ENCODE results near the gene SEMA6A.

Gene SEMA6A

GRCh38 chr5:116442931-116443551 is 131.6 kb downstream of the SEMA6A start:
- no peak overlapping the region for H3K4me3 ChIP-seq (ENCODE audit: low read depth, low read length)
- H3K4me1 ChIP-seq, result peaks cover 37% of the 10 kb centered on the region
- no peak for TF ChIP-seq CTCF (IDR thresholded peaks at IDR 0.05; ENCODE audit: low read depth, low read length)
- H3K36me3 ChIP-seq, result peaks cover 16% of the 10 kb centered on the region
- no peaks in the 10 kb centered on the region for H3K9me3 ChIP-seq
- H3K27me3 ChIP-seq, result no peaks in the 10 kb centered on the region
- no peak for DNase-seq

- no peaks in the 10 kb centered on the region for H3K9me3 ChIP-seq
- DNase-seq, result peak; percentile 41
- H3K36me3 ChIP-seq, result peaks cover 11% of the 10 kb centered on the region
These were observed 132.5 kb downstream of the SEMA6A start for GRCh38 chr5:116442095-116442534.

GRCh38 chr5:116441223-116441622 is 133.4 kb downstream of the SEMA6A start:
- no peak for TF ChIP-seq CTCF (IDR thresholded peaks at IDR 0.05; ENCODE audit: low read depth, low read length)
- Histone ChIP-seq H3K4me1 (peaks cover 54% of the 10 kb centered on the region), H3K27me3 (no peaks in the 10 kb centered on the region), H3K36me3 (peaks cover 2% of the 10 kb centered on the region), H3K4me3 (ENCODE audit: low read depth, low read length) (no peak overlapping the region), H3K9me3 (no peaks in the 10 kb centered on the region)
- no peak for DNase-seq

More at GRCh38 chr5:116442095-116442534, 132.5 kb downstream of the SEMA6A start:
- TF ChIP-seq CTCF (IDR thresholded peaks at IDR 0.05; ENCODE audit: low read depth, low read length), result no peak
- H3K27me3 ChIP-seq, result no peaks in the 10 kb centered on the region
- no peak overlapping the region for H3K4me3 ChIP-seq (ENCODE audit: low read depth, low read length)
- H3K4me1 ChIP-seq, result peaks cover 45% of the 10 kb centered on the region

- DNase-seq, result no peak
- Histone ChIP-seq H3K27me3 (no peaks in the 10 kb centered on the region), H3K4me1 (peaks cover 56% of the 10 kb centered on the region), H3K36me3 (no peaks in the 10 kb centered on the region), H3K4me3 (ENCODE audit: low read depth, low read length) (no peak overlapping the region), H3K9me3 (no peaks in the 10 kb centered on the region)
- TF ChIP-seq CTCF (IDR thresholded peaks at IDR 0.05; ENCODE audit: low read depth, low read length), result no peak
These were observed 134.1 kb downstream of the SEMA6A start for GRCh38 chr5:116440457-116441001.

- no peaks in the 10 kb centered on the region for H3K36me3 ChIP-seq
- DNase-seq, result no peak
- H3K9me3 ChIP-seq, result no peaks in the 10 kb centered on the region
These were observed 134.7 kb downstream of the SEMA6A start for GRCh38 chr5:116439905-116440304.

More at GRCh38 chr5:116439905-116440304, 134.7 kb downstream of the SEMA6A start:
- Histone ChIP-seq H3K4me1 (peaks cover 56% of the 10 kb centered on the region), H3K27me3 (no peaks in the 10 kb centered on the region), H3K4me3 (ENCODE audit: low read depth, low read length) (no peak overlapping the region)
- TF ChIP-seq CTCF (IDR thresholded peaks at IDR 0.05; ENCODE audit: low read depth, low read length), result no peak

All from BE2C (cell line).